Measurements from ENCODE around the gene AGAP1.

DNA sequence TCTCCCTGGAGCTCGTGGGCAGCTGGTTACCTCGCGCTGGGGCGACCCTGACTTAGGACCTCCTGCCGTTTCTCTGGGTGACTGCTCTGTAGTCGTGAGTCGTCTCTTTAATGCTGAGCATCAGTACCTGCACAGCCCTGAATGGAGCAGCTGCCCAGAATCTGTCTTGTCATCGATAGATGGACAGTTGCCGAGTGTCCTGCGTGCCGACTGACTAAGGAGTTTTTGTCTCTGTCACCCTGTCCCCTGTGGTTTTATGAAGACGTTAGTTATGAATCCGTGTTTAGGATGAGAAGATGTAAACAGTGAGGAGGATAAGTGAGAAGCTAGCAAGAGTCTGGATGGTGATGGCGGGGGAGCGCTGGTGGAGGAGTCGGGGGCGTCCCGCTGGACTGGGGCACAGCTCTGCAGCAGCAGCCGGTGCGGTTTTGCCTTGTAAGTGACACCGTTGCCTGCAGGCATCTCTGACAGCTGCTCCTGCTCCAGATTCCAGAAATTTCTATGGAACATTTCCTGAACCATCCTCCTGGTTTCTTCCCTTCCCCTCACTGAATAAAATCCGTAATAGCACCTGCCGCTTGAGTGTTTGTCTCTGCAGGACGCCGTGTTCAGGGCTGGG lies 13.3 kb downstream of the AGAP1 start:
- TF ChIP-seq POLR2A (IDR thresholded peaks at IDR 0.05; ENCODE audit: low read depth, low read length) (no peak), POLR2AphosphoS5 (IDR thresholded peaks at IDR 0.05; ENCODE audit: low read depth, low read length) (no peak)

All from GM12892 (cell line).